Measurements from ENCODE around the gene TBC1D2.

The TBC1D2 gene

GRCh38 chr9:98236901-98237487 lies 18.5 kb downstream of the TBC1D2 start:
- no peak for DNase-seq (ENCODE audit: low spot score)

- no peak for DNase-seq (ENCODE audit: low spot score)
Observed at GRCh38 chr9:98235126-98235525, 20.3 kb downstream of the TBC1D2 start.

DNA sequence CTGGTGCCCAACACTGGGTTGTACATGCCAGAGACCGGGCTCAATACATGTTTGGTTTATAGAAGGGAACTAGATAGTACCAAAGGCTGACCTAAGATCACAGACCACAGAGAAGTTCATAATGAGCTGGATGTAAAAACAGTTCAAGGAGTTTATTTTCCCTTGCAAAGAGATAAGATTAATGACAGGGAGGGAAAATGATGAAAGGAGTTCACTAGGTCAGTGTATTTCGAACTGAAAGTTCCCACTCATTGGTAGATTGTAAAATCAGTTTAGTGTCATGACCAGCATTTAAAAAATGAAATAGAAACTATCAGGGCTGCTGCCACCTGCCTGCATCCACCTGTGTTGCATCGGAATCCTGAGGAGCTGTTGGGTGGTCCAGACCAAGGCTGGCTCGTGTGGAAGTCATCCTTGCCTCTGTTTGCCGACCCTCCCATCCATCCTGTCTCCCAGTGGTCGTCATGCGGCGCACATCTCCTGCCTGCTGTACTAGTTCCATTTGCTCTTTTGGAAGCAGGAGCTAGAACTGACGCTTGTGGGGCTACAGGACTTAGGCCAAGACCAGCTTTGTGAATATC lies 21.1 kb downstream of the TBC1D2 start:
- no peak for DNase-seq (ENCODE audit: low spot score)

GRCh38 chr9:98232926-98233325 lies 22.5 kb downstream of the TBC1D2 start:
- no peak for DNase-seq (ENCODE audit: low spot score)

GRCh38 chr9:98231770-98232478 lies 23.5 kb downstream of the TBC1D2 start:
- DNase-seq (ENCODE audit: low spot score) = no peak

DNA sequence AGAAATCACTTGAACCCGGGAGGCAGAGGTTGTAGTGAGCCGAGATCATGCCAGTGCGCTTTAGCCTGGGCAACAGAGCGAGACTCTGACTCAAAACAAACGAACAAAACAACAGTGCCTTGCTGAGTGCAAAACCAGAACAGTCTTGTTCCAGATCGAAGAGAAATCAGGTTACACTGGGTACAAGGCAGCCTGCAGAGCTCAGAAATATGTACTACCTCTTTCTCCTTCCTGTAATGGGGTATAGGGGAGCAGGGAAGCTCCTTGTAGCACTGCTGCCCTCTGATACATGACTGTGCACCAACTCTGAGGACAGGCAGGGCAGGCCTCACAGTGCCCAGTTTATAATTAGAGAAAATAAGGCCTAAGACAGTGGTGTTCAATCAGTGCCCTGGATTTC lies 24.7 kb downstream of the TBC1D2 start:
- no peak for DNase-seq (ENCODE audit: low spot score)

GRCh38 chr9:98230304-98230703 lies 25.1 kb downstream of the TBC1D2 start:
- DNase-seq (ENCODE audit: low spot score) = no peak

GRCh38 chr9:98229620-98230019 lies 25.8 kb downstream of the TBC1D2 start:
- no peak for DNase-seq (ENCODE audit: low spot score)

GRCh38 chr9:98229090-98229395 lies 26.4 kb downstream of the TBC1D2 start:
- no peak for DNase-seq (ENCODE audit: low spot score)

- DNase-seq (ENCODE audit: low spot score) = no peak
Observed at GRCh38 chr9:98228392-98229089, 26.9 kb downstream of the TBC1D2 start.

DNA sequence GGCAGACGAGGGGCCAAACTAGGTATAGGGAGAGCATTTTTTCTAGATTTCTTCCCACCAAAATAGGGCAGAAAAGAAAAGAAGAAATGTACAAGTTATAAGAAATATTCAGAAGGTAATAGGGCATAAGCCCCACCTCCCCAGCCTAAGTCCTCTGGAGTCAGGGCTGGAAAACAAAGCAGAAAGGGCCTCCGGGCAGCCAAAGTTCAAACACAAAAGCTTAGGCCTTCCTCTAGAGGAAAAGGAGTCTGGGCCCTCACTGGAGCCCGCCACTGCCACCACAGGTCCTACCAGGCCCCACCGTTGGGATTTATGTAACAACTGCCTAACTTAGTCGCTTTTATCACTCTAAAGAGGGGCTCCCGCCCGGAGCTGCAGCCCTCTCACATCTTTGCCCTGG lies 27.6 kb downstream of the TBC1D2 start:
- no peak for DNase-seq (ENCODE audit: low spot score)

- DNase-seq (ENCODE audit: low spot score) = no peak
Observed at GRCh38 chr9:98226957-98227356, 28.5 kb downstream of the TBC1D2 start.

GRCh38 chr9:98226516-98226915 lies 28.9 kb downstream of the TBC1D2 start:
- DNase-seq (ENCODE audit: low spot score) = no peak

- DNase-seq (ENCODE audit: low spot score) = no peak
Observed at GRCh38 chr9:98225015-98225442, 30.4 kb downstream of the TBC1D2 start.

GRCh38 chr9:98222885-98223691 lies 32.4 kb downstream of the TBC1D2 start:
- no peak for DNase-seq (ENCODE audit: low spot score)

- no peak for DNase-seq (ENCODE audit: low spot score)
Observed at GRCh38 chr9:98220911-98221310, 34.5 kb downstream of the TBC1D2 start.

- no peak for DNase-seq (ENCODE audit: low spot score)
Observed at GRCh38 chr9:98219794-98220370, 35.6 kb downstream of the TBC1D2 start.

DNA sequence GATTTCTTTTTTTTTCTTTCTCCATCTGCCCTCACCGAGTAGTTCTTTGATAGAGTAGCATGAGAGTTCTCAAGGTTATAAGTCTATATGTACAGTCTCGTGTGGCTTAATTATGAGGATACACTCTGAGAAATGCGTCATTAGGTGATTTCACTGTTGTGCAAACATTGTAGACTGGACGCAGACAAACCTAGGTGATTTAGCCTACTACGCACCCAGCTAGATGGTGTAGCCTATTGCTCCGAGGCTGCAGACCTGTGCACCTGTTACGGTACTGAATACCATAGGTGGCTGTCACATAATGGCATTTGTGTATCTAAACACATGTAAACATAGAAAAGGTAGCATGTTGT lies 36.1 kb downstream of the TBC1D2 start:
- DNase-seq (ENCODE audit: low spot score) = no peak

- no peak for DNase-seq (ENCODE audit: low spot score)
Observed at GRCh38 chr9:98218562-98219363, 36.7 kb downstream of the TBC1D2 start.

DNA sequence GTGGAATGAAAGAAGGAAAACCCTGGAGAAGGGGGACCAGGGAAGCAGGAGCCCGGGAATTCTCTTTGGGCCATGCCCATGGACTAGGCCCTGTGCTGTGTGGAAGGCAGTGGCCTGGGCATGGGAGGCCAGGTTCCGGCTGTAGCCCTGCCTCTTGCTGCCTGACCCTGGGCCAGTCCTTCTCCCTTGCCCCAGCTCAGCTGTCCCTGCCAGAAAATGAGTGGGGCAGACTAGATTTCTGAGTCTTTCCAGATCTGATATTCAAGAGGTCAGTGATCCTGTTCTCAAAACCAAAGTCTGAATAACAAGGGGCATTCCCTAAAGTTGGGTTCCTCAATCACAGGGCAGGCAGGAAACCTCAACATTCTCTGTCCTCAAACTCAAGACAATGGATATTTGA lies 38.2 kb downstream of the TBC1D2 start:
- DNase-seq (ENCODE audit: low spot score) = no peak

- DNase-seq (ENCODE audit: low spot score) = no peak
Observed at GRCh38 chr9:98216391-98216790, 39.1 kb downstream of the TBC1D2 start.
